Subcutaneous abdominal adipose tissue (tissue), 5 donors: ENCODE data around the gene FKBP11.
A peak's percentile ranks its signal among the peaks of the same experiment; 100 is the strongest.

ENCODE experiments used
- H3K27ac ChIP-seq: one replicate; pipeline ENCODE4 v1.7.0; 2013; ENCODE audit warnings: low read depth, mild to moderate bottlenecking, inconsistent platforms, low read length, moderate library complexity
- H3K27me3 ChIP-seq, 5 donors: one replicate each; pipeline ENCODE4 v1.7.0; 2013; ENCODE audit warnings: low read length in 5 of 5, inconsistent platforms in 1 of 5; ENCODE audit not compliant: control insufficient read depth in 5 of 5, insufficient read depth in 4 of 5
- H3K36me3 ChIP-seq, 5 donors: one replicate each; pipeline ENCODE4 v1.7.0; 2013; ENCODE audit warnings: low read length in 5 of 5; ENCODE audit not compliant: control insufficient read depth in 5 of 5, insufficient read depth in 5 of 5
- H3K4me1 ChIP-seq, 5 donors: one replicate each; pipeline ENCODE4 v1.7.0; 2013; ENCODE audit warnings: low read length in 5 of 5, mild to moderate bottlenecking in 3 of 5, moderate library complexity in 1 of 5; ENCODE audit not compliant: control insufficient read depth in 5 of 5, insufficient read depth in 5 of 5
- H3K4me3 ChIP-seq, 5 donors: one replicate each; pipeline ENCODE4 v1.7.0; 2013; ENCODE audit warnings: low read length in 5 of 5, low read depth in 1 of 5
- H3K9ac ChIP-seq, 5 donors: one replicate each; pipeline ENCODE4 v1.7.0; 2013; ENCODE audit warnings: low read length in 5 of 5, mild to moderate bottlenecking in 4 of 5, moderate library complexity in 3 of 5
- H3K9me3 ChIP-seq, 5 donors: one replicate each; pipeline ENCODE4 v1.7.0; 2013; ENCODE audit warnings: low read length in 5 of 5; ENCODE audit not compliant: control insufficient read depth in 5 of 5
- donor health status: healthy.
- donor health status: healthy.
- donor health status: healthy.
- donor health status: healthy.
- donor health status: healthy.

FKBP11 gene

GRCh38 chr12:48925304-48926011 lies at the start of gene FKBP11:
FKBP11 (minus strand) TSS chr12:48925492; CDS start chr12:48925428, 64 bp downstream.
- H3K9ac ChIP-seq = peak within 1 kb of the TSS in 4 of 5 donors; percentile 70 to 93 (median 73)

DNA sequence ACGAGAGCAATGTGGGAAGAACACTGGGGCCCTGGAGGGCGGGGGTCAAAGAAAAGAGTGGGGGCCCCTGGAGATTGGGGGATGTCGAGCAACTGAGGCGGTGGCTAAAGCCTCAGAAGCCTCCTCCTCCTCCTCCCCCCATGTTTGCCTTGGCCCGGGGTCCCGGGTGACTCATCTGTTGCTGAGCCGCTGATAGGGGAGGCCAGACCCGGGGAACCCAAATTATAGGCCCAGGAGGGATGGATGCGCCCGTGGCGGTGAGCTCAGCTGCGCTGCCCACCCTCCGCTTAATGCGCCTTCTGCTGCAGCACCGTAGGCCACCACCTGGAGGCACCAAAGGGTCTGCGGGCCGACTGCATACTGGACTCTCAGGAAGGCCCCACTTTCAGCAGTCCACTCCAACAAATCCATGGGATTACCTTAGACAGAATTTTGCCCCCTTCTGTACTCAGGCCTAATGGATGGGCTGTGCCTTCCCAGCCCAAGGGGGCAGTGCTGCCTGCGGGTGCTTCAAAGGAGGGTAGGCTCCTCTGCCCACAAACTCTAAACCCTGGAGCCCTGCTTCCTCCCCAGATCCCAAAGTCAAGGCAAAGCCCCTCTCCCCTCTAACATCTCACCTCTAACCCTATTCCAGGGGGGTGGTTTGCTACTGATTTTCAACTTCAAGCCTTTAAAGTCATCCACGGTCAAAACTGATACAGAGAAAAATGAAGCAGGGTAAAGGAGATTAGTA lies 48.8 kb upstream of the FKBP11 start:
- peaks cover 35 to 80% (median 67%) of the 10 kb centered on the region in 5 donors for H3K27me3 ChIP-seq
- no peaks in the 10 kb centered on the region for H3K9me3 ChIP-seq
- peaks cover 6 to 50% (median 48%) of the 10 kb centered on the region in 5 donors for H3K4me1 ChIP-seq
- H3K9ac ChIP-seq = no peak overlapping the region
- H3K27ac ChIP-seq = no peak overlapping the region
- no peaks in the 10 kb centered on the region for H3K36me3 ChIP-seq
- H3K4me3 ChIP-seq = no peak overlapping the region

More at GRCh38 chr12:48925304-48926011, at the start of gene FKBP11:
- peaks cover 0 to 19% (median 12%) of the 10 kb centered on the region in 5 donors for H3K4me1 ChIP-seq
- H3K4me3 ChIP-seq = peak within 1 kb of the TSS; percentile 85 to 90 (median 88)
- H3K27ac ChIP-seq = peak within 1 kb of the TSS; percentile 41
- no peaks in the 10 kb centered on the region for H3K9me3 ChIP-seq
- no peaks in the 10 kb centered on the region for H3K27me3 ChIP-seq
- peaks cover 4 to 20% (median 5%) of the 10 kb centered on the region in 5 donors for H3K36me3 ChIP-seq

DNA sequence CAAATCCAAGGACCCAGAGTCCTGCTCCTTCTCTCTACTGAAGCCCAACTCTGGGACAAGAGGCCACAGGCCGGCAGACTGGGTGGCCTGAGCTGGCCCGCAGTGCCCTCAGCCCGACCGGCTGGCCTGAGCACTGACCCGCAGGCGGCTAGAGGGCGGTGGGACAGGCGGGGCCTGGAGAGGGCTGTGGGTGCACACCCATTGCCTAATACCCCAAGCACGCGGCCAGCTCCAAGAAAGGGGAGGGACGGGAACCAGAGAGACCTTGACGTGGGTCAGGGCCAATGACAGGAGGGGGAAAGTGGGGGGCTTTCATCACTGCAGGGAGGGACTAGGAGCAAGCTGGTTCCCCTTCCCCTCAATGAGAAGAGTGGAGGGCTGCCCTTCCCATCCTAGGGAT lies 48.2 kb upstream of the FKBP11 start:
- Histone ChIP-seq H3K9ac (no peak overlapping the region), H3K4me3 (no peak overlapping the region), H3K36me3 (no peaks in the 10 kb centered on the region), H3K4me1 (peaks cover 2 to 44% (median 42%) of the 10 kb centered on the region in 5 donors), H3K9me3 (no peaks in the 10 kb centered on the region), H3K27me3 (peaks cover 29 to 78% (median 62%) of the 10 kb centered on the region in 5 donors), H3K27ac (no peak overlapping the region)

DNA sequence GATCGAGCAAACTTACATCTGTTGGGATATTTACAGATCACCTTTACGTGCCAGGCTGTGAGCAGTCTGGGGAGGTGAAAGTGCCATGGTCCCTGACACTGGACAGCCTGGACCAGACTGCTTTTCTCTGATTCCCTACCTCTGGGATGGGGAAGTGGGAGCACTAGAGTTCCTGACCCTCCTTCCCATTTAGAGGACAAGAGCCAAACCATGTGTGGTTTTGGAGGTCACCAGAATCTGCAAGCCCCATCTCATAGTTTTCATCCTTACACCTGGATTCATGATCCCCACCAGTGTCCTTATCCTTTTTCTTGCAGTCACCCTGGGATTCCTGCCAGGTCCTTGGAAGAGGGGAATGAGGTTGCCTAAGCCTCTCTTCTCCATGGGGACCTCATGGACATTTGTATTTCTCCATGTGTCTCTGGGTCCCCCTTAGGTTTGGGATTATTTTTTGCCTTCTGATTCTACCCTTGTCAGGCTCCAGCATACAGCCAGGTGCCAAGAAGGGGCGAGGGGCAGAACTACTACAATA lies 47.7 kb upstream of the FKBP11 start:
- Histone ChIP-seq H3K36me3 (no peaks in the 10 kb centered on the region), H3K4me3 (no peak overlapping the region), H3K9me3 (no peaks in the 10 kb centered on the region), H3K27me3 (peaks cover 28 to 74% (median 57%) of the 10 kb centered on the region in 5 donors), H3K9ac (no peak overlapping the region), H3K27ac (no peak overlapping the region), H3K4me1 (peaks cover 2 to 39% (median 37%) of the 10 kb centered on the region in 5 donors)

- Histone ChIP-seq H3K4me1 (peaks cover 2 to 33% (median 33%) of the 10 kb centered on the region in 5 donors), H3K4me3 (no peak overlapping the region), H3K9me3 (no peaks in the 10 kb centered on the region), H3K36me3 (no peaks in the 10 kb centered on the region), H3K27me3 (peaks cover 28 to 69% (median 51%) of the 10 kb centered on the region in 5 donors), H3K27ac (no peak overlapping the region), H3K9ac (no peak overlapping the region)
Measured at GRCh38 chr12:48972213-48972951, 47.1 kb upstream of the FKBP11 start.

DNA sequence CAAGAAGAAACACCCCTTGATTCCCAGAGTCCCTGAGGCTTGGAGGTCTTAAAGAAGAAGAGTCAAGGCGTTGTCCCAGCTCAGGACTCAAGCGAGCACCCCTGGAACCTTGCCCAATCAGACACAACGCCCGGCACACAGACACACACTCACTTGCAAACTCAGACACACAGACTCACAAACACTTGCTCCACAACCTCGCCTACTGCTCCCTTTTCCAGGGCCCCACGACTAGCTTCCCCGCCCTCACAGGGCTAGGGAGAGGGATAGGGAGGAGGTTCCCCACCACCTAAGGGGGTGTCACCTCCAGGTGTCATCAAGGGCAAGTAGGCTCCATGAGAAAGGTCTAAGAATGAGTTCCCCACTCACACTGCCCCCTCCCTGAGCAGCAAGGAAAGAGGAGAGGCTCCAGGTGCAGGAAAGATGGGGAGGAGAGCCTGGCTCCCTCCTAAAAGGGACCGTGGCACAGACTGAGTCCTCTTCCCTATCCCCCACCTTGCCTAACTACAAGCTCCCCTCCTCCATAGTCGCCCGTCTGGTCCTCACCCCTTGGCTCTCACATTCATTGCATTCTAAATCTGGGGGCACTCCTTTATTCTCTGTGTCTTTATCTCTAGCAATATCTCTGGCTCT lies 45.5 kb upstream of the FKBP11 start:
- Histone ChIP-seq H3K36me3 (no peaks in the 10 kb centered on the region), H3K9me3 (no peaks in the 10 kb centered on the region), H3K27ac (no peak overlapping the region), H3K4me3 (peak overlapping the region; percentile 45 to 56 (median 52)), H3K27me3 (peaks cover 28 to 58% (median 45%) of the 10 kb centered on the region in 5 donors), H3K4me1 (peaks cover 2 to 33% (median 33%) of the 10 kb centered on the region in 5 donors), H3K9ac (peak overlapping the region in 1 of 5 donors; percentile 28)

DNA sequence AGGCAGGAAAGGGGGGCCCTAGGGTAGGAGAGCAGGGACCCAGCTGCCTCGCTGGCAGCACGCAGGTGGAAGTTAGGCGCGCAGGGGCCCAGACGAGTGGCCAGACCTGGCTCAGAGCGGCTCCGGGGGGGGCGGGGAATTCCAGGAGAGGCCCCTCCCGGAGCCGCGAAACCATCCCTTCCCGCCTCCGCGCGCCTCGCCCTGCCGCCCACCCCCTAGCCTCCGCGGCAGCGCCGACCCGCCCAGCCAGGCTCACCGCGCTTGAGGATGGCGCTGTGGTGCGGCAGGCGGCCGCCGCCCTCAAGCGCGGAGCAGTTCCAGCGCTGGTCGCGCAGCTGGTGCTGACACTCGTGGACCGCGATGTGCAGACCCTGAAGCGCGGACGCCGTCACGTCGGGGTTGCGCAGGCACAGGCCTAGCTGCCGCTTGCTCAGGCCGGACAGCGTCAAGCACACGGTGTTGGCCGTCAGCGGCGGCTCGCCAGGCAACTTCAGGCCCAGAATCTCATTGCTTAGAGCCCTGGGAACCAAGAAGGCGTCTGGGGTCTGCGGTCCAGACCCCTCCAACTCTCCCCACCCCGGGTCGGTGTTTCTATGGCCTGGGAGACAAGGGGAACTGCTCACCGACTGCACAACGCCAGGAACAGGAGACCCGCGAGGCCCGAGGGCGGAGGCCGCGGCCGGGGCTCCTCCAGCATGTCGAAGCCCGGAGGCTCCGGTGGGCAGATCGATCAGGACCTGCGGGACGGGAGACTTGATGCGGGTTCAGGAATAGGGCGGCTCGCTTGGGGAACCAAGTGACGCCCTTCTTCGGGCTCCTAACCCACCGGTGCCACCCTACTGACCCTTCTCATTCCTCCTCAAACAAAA lies 44.8 kb upstream of the FKBP11 start:
- H3K27me3 ChIP-seq = peaks cover 28 to 57% (median 45%) of the 10 kb centered on the region in 5 donors
- H3K36me3 ChIP-seq = no peaks in the 10 kb centered on the region
- no peak overlapping the region for H3K27ac ChIP-seq

GRCh38 chr12:48969160-48969771 lies 44.0 kb upstream of the FKBP11 start:
- H3K27ac ChIP-seq = no peak overlapping the region
- no peaks in the 10 kb centered on the region for H3K9me3 ChIP-seq
- no peak overlapping the region for H3K9ac ChIP-seq
- H3K4me3 ChIP-seq = no peak overlapping the region
- no peaks in the 10 kb centered on the region for H3K36me3 ChIP-seq
- peaks cover 28 to 58% (median 44%) of the 10 kb centered on the region in 5 donors for H3K27me3 ChIP-seq
- peaks cover 2 to 33% (median 33%) of the 10 kb centered on the region in 5 donors for H3K4me1 ChIP-seq

More for the DNA sequence above, 44.8 kb upstream of the FKBP11 start:
- Histone ChIP-seq H3K9me3 (no peaks in the 10 kb centered on the region), H3K9ac (peak overlapping the region in 2 of 5 donors; percentile 19 to 23), H3K4me3 (peak overlapping the region in 4 of 5 donors; percentile 30 to 56 (median 49)), H3K4me1 (peaks cover 2 to 33% (median 33%) of the 10 kb centered on the region in 5 donors)
